ENCODE measurements around the gene EML5.

EML5 gene

GRCh38 chr14:88683119-88683518, 109.6 kb downstream of the EML5 start (continued):
- TF ChIP-seq ZNF639 (tag by site-specific recombination; IDR thresholded peaks at IDR 0.05): no peak
- TF ChIP-seq ZNF416 (tag by site-specific recombination; IDR thresholded peaks at IDR 0.05): no peak
- no peak for TF ChIP-seq ZNF830 (tag by site-specific recombination; IDR thresholded peaks at IDR 0.05; ENCODE audit: low read depth)
- no peak for TF ChIP-seq ZNF530 (tag by site-specific recombination; IDR thresholded peaks at IDR 0.05; ENCODE audit: low read depth)

- Histone ChIP-seq H3K36me3 (ENCODE audit: control insufficient read depth in 2 of 2, insufficient read depth in 1 of 2, low read length in 2 of 2) (no peaks in the 10 kb centered on the region; a peak in 2 of 3 replicates), H3K4me1 (ENCODE audit: control insufficient read depth, insufficient read depth, low read length) (no peaks in the 10 kb centered on the region), H3K4me3 (ENCODE audit: low read depth, low read length) (no peak overlapping the region), H3K27ac (ENCODE audit: extremely low read depth, low read depth, low read length) (no peak overlapping the region), H3K9me3 (ENCODE audit: control insufficient read depth, insufficient read depth, low read depth, low read length) (no peaks in the 10 kb centered on the region)
- ChIA-PET CTCF (interaction anchor here (0.5 to 1.3 kb wide), 2 partner anchors 15 to 17 kb away, joined by 3 to 6 read pairs; no protein-coding TSS in a partner anchor), POLR2A (no interaction called here)
- no peak for TF ChIP-seq RBAK (tag by site-specific recombination; IDR thresholded peaks at IDR 0.05)
- TF ChIP-seq TCF7L2 (IDR thresholded peaks at IDR 0.05; ENCODE audit: borderline replicate concordance, low read depth, low read length): no peak
- TF ChIP-seq SCRT2 (tag by site-specific recombination; IDR thresholded peaks at IDR 0.05): peak; percentile 59
- no peak for TF ChIP-seq ZNF776 (tag by site-specific recombination; IDR thresholded peaks at IDR 0.05; ENCODE audit: borderline replicate concordance)
- TF ChIP-seq ZNF202 (tag by site-specific recombination; IDR thresholded peaks at IDR 0.05; ENCODE audit: borderline replicate concordance): no peak
- no peak for TF ChIP-seq ZNF169 (tag by site-specific recombination; IDR thresholded peaks at IDR 0.05)
- no peak for TF ChIP-seq ZNF350 (tag by site-specific recombination; IDR thresholded peaks at IDR 0.05)
- no peak for TF ChIP-seq GLIS2 (tag by site-specific recombination; IDR thresholded peaks at IDR 0.05)
Measured at GRCh38 chr14:88682495-88683114, 110.1 kb downstream of the EML5 start.

- TF ChIP-seq SCRT2 (tag by site-specific recombination; IDR thresholded peaks at IDR 0.05) (no peak), ZNF169 (tag by site-specific recombination; IDR thresholded peaks at IDR 0.05) (no peak)
- CTCF ChIA-PET: interaction anchor here (0.5 to 1.3 kb wide), 4 partner anchors 14 to 186 kb away, joined by 3 to 6 read pairs (median 3); no protein-coding TSS in a partner anchor
- POLR2A ChIA-PET: no interaction called here
- H3K36me3 ChIP-seq (ENCODE audit: control insufficient read depth in 2 of 2, insufficient read depth in 1 of 2, low read length in 2 of 2): no peaks in the 10 kb centered on the region; a peak in 2 of 3 replicates
- no peak overlapping the region for H3K4me3 ChIP-seq (ENCODE audit: low read depth, low read length)
- H3K4me1 ChIP-seq (ENCODE audit: control insufficient read depth, insufficient read depth, low read length): no peaks in the 10 kb centered on the region
- no peak overlapping the region for H3K27ac ChIP-seq (ENCODE audit: extremely low read depth, low read depth, low read length)
- H3K9me3 ChIP-seq (ENCODE audit: control insufficient read depth, insufficient read depth, low read depth, low read length): no peaks in the 10 kb centered on the region
Measured at GRCh38 chr14:88681755-88682494, 110.8 kb downstream of the EML5 start.

GRCh38 chr14:88669346-88669745, 123.4 kb downstream of the EML5 start:
- H3K4me3 ChIP-seq (ENCODE audit: low read depth, low read length): no peak overlapping the region
- no peaks in the 10 kb centered on the region for H3K9me3 ChIP-seq (ENCODE audit: control insufficient read depth, insufficient read depth, low read depth, low read length)
- H3K4me1 ChIP-seq (ENCODE audit: control insufficient read depth, insufficient read depth, low read length): no peaks in the 10 kb centered on the region
- no peaks in the 10 kb centered on the region; a peak in 1 of 3 replicates for H3K36me3 ChIP-seq (ENCODE audit: control insufficient read depth in 2 of 2, insufficient read depth in 1 of 2, low read length in 2 of 2)
- ChIA-PET CTCF (interaction anchor here (1.7 to 3.2 kb wide), 2 partner anchors 11 to 199 kb away, joined by 3 to 25 read pairs; no protein-coding TSS in a partner anchor), POLR2A (no interaction called here)
- H3K27ac ChIP-seq (ENCODE audit: extremely low read depth, low read depth, low read length): no peak overlapping the region
- no peak for TF ChIP-seq SP3 (tag by site-specific recombination; IDR thresholded peaks at IDR 0.05)
- TF ChIP-seq ZNF600 (tag by site-specific recombination; IDR thresholded peaks at IDR 0.05): no peak
- no peak for TF ChIP-seq PATZ1 (tag by site-specific recombination; IDR thresholded peaks at IDR 0.05)
- TF ChIP-seq ZNF26 (tag by site-specific recombination; IDR thresholded peaks at IDR 0.05): no peak
- no peak for TF ChIP-seq ZNF37A (tag by site-specific recombination; IDR thresholded peaks at IDR 0.05)
- TF ChIP-seq ZXDB (tag by site-specific recombination; IDR thresholded peaks at IDR 0.05): no peak
- TF ChIP-seq ATF2 (tag by site-specific recombination; IDR thresholded peaks at IDR 0.05; ENCODE audit: low read depth): no peak
- TF ChIP-seq ZNF548 (tag by site-specific recombination; IDR thresholded peaks at IDR 0.05): no peak
- TF ChIP-seq ZNF19 (tag by site-specific recombination; IDR thresholded peaks at IDR 0.05; ENCODE audit: low read depth): no peak
- no peak for TF ChIP-seq ZNF624 (tag by site-specific recombination; IDR thresholded peaks at IDR 0.05)
- no peak for TF ChIP-seq SP2 (tag by site-specific recombination; IDR thresholded peaks at IDR 0.05)

All from HEK293 (cell line).